HG03135 (cell line): ENCODE data around the gene FLT3LG.

Experiments used
- ATAC-seq: cut with Tn5 transposase; IDR thresholded peaks from one replicate; pipeline ENCODE4 v1.9.1; 2021; ENCODE audit warnings: mild to moderate bottlenecking, moderate library complexity; ENCODE audit not compliant: unreplicated experiment

The FLT3LG gene, protein sequence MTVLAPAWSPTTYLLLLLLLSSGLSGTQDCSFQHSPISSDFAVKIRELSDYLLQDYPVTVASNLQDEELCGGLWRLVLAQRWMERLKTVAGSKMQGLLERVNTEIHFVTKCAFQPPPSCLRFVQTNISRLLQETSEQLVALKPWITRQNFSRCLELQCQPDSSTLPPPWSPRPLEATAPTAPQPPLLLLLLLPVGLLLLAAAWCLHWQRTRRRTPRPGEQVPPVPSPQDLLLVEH

DNA sequence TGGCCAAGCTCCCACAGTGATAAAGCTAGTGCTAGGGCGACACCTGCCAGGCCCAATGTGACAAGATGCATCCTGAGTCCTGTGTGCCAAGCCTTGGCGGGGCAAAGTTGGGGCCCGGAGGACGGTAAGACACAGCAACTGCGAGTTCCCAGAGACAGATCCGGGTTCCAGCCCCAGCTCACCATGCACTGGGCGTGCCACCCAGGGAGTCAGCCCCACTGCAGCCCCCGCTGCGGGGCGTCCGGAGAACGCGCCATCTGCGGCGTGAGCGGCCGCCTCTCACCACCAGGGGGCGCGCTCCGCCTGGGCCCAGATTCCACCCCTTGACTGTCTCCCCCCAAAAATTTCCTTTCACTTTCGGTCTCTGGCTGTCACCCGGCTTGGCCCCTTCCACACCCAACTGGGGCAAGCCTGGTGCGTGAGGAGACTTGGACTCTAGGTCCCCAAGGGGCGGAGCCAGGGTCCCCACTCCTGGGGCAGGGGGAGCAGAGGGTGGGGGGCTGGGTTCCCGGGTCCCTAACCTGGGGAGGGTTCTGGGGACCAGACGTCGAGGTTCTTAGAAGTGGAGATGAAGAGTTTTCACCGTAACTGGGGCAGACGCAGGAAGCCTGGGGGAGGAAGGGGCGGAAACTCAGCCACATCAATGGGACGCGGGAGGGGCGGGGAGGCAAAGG lies at the start of gene FLT3LG:
Gene FLT3LG, plus strand, starts transcription at position 348 of the 674 bp plus-strand sequence. CDS start 425 bp downstream, outside the sequence.
- no peak for ATAC-seq

DNA sequence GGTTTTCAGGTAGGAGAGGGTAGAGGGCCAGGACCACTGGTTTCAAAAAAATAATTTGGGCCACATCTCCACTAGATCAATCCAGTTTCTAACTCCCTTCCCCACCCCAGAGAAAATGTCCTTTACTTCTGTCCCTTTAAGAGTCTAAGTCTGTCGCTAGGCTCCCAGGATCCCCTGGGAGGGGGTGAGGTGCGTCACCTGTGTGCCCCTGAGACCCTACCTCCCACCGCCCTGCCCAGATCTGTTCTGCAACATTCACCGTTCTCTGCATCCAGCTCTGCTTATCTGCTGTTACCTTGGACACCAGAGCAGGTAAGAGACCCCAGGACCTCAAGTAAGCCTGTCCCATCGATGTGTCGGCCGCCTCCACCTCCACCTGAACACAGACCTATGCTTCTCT lies 48.8 kb upstream of the FLT3LG start, which contains the start of gene GFY:
Gene GFY, plus strand, starts transcription at position 211 of the 400 bp plus-strand sequence. CDS start 1,043 bp downstream, outside the sequence.
- ATAC-seq, result no peak

DNA sequence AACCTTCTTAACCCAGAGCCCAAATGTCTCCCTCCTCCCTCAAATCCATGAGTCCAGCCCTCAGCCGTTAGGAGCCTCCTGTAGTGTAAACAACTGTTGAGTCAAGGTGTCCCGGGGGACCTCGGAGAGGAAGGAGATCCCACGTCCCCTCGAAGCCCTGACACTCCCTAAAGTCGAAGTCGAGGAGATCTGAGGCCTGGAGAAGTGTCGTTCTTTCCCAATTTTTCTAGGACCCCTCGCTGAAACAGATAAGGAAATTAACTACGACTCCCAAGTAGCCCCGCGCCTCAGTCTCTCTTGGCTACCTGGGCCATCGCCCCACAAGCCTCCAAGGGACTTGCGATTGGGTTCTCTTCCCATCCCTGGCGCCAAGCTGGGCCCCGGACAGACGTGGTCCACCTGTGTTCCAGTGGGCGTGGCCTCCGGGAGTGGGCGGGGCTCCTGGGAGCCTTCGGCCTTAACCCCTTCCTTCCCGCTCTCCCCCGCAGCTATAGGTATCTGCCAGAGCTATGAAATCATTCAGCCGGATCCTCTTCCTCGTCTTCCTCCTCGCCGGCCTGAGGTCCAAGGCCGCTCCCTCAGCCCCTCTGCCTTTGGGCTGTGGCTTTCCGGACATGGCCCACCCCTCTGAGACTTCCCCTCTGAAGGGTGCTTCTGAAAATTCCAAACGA lies 48.0 kb upstream of the FLT3LG start:
- no peak for ATAC-seq

DNA sequence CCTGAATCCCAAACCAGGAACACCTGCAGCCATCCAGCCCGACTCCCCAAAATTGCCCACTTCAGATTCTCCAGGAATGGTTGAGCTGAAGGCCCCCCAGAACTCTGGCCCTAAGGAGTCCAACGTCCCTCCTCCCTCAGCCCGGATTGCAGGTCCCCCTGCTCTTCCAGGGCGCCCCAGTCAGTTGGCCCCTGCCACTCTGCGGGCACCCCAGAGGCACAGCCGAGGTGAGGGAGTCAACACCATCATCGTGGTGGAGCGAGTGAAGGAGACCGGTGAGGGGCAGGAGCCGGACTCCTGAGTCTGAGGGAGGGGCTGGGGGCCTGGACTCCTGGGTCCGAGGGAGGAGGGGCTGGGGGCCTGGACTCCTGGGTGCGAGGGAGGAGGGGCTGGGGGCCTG lies 46.7 kb upstream of the FLT3LG start:
- ATAC-seq, result no peak

DNA sequence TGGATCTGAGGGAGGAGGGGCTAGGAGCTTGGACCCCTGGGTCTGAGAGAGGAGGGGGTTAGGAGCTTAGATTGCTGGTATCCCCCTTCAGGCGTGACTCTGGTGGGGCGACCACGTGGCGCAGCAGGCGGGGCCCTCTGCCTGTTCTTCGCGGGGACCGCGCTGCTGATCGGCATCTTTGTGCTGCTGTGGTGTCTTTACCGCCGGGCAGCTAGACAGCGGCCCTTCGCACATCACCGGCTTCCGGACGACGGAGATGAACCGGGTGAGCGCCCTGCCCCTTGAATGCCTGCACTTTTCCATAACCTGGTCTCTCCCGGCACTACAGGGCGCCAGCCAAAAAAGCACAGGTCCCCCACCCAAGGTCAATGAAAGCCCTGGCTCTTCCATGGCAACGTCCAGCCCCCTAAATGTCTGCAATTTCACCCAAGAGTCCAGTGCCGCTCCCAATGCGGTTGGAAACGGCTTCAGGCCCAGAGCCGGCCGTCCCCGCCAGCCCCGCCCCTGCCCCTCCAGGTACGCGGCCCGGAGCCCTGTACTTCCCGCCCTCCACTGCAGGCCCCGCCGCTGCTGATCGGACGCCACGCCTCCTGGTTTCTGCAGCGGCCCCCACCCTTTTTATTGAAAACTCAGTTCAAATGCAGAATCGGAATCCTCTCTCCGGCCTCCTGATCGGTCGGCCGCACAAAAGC lies 46.0 kb upstream of the FLT3LG start:
- no peak for ATAC-seq

DNA sequence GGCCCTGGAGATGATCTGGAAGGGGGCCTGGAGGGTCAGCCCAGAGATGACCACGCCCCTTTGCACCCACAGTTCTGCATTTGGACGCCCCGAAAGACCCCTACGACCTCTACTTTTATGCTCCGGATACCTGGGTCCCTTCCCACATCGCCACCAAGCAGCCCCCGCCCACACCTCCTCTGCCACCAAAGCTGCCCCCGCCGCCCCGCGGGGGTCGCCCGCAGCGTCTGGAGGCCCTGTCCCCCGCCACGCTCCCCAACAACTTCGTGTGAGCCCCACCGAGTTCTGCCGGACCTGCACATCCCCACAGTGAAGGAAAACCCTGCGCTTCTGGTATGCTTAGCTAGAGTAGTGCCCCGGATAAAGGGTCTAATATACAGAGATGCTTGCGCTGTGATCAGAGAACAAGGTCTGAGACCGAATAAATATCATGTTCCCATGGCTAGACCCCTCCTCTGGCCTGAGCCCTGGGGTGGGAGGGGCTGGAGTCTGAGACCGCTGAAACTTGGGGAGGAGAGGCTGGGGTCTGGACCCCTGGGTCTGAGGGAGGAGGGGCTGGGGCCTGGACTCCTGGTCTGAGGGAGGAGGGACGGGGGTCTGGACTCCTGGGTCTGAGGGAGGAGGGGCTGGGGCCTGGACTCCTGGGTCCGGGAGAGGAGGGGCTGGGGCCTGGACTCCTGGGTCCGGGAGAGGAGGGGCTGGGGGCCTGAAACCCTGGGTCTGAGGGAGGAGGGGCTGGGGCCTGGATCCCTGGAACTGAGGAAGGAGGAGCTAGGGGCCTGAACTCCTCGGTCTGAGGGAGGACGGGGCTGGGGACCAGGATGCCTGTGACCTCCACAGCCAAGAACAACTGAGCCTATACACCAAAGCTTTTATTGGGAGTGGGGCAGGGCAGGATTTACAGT lies 45.2 kb upstream of the FLT3LG start:
- ATAC-seq, result no peak

DNA sequence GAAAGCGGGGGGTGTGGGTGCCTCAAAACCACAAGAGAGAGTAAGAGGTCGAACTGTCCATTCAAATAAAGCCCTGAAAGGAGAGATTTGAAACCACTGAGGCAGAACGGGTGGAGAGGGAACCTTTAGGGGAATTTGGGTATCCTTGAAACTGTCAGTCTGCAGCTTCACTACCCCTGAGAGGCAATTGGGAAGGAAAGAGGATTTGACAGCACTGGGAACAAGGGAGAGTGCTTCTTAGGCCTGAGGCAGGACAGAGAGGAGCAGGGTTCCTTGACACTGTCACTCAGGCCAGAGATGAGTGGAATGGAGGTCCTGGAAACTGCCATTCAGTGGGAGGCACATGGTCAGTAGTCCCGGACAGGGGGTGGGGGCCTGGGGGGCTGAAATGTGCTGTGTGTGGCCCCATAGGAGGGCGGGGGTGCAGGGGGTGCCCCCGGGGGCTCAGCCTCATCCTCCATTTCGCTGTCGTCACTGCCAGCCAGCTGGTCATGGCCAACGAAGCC lies 43.8 kb upstream of the FLT3LG start:
- ATAC-seq, result no peak

DNA sequence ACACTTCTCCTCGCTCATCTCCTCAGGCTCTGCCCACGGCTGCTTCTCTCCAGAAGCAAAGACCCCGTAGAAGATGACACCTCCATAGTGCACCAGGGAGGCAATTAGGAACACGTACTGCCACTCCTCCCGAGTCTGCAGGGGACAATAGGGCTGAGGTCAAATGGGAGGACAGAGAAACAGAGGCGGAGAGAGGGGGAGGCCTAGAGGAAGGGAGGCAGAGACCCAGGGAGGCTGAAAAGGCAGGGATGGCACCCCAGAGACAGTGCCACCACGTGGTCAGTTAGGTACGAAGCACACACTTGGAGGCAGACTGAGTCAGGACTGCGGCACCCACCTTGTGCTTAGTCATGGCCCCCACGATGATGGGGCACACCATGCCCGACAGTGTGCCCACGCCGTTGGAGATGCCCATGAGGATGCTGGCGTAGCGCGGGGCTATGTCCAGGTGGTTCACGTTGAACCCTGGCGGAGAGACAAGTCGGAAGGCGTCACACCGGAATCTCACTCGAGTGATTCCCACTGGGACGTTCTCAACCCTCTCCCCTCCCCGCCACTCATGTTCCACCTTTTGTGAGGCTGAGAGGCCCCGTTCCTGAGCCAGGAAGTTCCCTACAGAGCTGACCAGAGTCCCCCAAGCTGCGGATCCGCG lies 43.2 kb upstream of the FLT3LG start:
- no peak for ATAC-seq

DNA sequence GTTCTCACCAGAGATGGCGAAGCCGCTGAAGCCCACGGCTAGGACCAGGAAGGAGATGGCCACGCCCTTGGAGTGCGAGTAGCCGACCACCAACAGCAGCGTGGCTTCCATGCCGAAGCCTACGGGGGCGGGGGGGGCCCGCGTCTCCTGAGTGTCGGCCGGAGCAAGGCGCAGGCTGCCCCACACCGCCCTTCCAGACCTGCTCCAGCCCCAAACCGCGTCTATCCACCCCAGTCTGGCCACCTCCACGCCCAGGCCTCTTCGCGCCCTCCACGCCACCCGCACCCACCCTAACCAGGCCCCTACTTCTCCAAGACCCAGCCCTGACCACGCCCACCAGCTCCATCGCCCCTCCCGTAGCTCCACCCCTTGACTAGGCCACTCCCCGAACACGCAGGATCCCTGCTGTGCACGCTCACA lies 42.7 kb upstream of the FLT3LG start:
- no peak for ATAC-seq

DNA sequence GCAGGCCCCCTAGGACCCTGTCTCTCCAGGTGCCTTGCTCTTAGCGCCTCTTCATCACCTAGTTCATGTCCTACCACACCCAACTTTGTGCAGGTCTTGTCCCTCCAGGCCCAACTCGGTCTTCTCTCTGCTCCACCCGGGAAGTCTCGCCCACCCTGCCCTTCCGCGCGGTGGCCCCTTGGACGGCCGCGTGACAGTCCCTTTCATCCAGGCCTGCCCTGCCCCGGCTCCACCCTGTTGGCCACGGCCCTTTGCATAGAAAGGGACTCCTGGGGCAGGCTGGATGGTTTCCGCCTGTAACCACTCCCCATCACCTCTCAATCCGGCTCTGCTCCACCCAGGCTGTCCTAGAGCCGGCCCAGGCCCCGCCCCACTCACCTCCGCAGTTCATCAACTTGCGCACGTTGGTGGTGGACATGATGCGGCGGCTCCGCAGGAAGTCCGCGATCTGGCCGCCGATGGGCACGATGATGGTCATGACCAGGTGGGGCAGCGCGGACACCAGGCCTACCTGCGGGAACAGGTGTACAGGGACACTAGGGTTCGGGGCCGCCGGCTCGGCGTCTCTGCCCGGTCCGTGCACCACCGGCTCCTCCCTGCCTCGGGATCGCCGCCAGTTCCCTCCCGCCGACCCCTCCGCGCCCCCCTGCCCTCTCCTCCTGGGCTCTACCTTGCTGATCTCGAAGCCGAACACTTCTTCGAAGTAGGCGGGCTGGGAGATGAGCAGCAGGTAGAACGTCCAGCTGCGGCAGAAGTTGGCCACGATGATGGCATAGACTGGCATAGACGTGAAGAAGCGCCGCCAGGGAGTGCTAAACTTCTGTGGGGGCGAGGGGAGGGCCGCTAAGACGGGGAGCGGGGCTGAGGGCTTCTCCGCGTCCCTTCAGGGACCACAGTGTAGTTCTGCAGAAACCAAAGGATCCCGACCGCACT lies 41.6 kb upstream of the FLT3LG start:
- ATAC-seq, result no peak

DNA sequence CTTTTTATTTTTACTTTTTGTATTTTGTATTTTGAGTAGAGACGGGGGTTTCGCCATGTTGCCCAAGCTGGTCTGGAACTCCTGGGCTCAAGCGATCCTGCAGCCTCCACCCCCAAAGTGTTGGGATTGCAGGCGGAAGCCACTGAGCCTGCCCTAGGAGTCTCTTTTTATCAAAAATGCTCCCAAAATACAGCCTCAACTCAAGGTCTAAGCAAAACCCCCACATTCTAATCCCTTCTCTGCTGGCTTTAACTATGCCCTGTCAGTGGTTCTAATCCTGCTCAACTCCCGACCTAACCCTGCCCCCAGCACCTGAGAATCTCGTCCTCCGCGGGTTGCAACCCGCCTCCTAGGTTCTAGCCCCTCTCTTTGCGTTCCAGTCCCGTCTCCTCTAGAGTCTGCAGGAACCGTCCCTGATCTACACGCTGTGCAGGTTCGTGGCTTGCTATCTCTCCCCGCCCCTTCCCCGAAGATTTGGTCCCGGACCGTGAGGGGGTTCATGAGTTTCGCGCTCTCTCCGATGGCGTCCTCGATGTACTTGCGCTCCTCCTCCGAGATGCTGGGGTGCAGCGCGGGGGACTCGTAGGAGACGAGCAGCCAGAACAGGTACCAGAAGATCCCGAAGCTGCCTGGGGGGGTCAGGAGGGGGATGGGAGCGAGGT lies 40.6 kb upstream of the FLT3LG start:
- ATAC-seq, result no peak

DNA sequence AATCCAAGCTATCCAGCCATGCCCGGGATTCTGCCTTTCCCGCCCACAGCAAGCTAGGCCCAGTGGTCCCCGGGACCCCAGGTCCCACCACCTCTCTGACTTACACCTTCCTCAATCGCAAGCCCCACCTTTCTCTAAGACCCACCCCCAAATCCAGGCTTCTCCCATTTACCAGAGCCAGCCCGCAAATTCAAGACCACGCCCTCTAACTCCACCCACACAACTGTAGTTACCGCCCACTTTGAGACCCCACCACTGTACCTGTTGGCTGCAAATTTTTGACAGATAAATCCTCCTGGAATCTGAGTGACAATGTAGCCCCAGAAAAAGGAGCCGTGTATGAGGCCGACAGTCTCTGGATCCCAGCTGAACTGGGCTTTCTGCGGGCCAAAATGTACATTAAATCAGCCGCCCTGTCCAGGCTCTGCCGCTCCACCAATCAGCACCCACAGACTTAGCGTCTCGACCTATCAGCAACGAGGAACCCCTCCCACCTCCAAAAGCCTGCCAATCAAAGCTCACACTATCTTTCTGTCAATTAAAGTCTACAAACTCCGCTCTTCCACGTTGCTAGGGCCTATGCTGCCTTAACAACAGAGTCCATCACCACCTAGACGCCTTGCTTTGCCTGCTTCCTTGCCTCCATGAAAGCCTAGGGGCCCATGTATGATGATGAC lies 39.0 kb upstream of the FLT3LG start:
- no peak for ATAC-seq

DNA sequence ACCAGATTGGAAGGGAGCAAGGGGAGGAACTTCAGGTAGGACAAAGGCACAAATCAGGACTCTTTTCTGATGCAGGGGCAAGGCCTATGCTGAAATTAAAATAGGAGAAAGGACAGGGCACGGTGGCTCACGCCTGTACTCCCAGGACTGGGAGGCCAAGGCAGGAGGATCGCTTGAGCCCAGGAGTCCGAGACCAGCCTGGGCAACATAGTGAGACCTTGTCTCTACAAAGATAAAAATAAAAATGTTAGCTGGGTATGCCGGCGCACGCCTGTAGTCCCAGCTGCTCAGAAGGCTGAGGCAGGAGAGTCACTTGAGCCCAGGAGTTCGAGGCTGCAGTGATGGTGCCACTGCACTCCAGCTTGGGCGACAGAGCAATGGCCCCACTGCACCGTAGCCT lies 38.3 kb upstream of the FLT3LG start:
- ATAC-seq, result no peak

DNA sequence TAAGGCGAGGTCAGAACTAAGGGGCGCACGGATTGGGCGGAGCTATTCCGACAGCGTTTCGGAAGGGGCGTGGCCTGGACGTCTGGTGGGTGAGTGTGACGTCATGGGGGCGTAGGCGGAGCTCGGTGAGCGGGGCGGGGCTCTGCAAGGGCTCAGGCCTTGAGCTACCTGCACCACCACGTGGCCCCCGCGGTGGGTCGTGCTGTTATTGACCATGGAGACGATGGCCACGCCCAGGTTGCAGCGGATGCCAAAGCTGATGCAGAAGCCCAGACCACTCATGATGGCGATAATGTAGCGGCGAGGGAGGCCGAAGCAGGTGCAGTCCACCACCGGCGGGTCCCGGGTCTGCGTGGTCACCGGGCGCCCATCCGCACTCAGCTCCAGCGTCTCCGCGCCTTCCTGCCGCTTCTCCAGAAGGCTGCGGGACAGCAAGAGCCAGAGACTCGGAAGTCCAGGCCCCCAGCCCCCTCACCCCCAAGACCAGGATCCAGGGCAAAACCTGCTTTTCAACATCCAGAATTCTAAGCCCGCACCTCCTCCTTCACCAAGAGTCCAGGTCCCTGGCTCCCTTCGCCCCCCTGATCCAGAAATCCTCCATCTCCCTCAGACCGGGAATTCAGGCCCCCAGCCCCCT lies 37.5 kb upstream of the FLT3LG start:
- ATAC-seq, result no peak

DNA sequence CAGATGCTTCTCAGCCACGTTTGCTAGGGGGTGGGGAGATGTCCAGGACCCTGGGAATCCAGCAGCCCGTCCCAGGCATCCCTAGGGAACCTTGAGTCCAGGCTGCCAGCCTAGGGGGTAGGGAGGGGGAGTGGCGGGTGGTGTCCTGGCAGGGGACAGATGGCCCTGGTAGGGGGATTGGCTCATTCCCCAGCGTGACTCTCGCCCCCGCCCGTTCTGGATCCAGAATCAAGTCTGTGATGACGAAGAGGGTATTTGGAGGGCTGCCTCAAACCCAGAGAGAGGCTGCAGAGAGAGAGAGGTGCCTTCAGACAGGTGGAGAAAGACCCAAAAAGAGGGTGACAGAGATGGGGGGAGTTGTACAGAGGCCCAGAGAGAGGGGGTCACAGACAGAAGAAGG lies 36.8 kb upstream of the FLT3LG start:
- ATAC-seq, result no peak

DNA sequence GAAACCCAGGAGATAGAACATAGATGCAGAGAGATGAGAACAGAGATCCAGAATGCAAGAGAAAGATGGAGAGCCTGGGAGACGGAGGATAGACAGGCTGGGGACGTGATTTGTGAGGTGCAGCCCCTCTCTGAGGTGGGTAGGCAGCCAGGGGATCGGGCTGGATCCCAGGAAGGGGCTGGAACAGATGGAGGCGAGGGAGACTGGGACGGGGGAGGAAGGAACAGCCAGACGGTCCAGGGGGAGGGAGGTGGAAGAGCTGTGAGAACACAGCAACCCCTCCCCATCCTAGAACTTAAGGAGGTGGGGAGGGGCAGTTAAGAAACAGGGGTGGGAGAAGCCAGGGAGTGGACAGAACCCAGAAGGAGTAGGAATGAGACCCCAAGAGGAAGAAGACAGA lies 35.8 kb upstream of the FLT3LG start:
- ATAC-seq, result no peak

DNA sequence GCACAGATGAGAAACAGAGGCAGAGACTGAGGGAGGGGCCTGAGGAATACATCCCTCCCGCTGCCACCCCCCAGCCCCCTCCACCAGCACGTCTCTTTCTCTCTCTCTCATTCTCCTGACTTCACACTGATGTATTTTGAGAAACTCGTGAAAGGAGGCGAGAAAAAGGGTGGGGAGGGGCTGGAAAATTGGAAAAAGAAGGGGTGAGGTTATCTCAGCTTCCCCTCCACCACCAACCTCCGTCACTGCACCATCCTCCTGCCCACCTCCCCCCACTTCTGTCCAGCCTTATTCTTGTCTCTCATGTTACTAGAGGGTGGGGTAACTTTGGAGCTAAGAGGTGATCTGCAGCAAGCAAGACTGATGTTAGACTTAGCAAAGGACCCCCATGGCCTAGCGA lies 34.2 kb upstream of the FLT3LG start:
- ATAC-seq, result no peak
